KBM-7 (cell line): Measurements from ENCODE around the gene LDLRAD4.
"Not testable (repeated sequence)": the region's sequence is repeated elsewhere in the genome, so short reads cannot be mapped to it uniquely, and the experiment has no call there.

Experiments
- DNase-seq: peaks from one replicate; pipeline ENCODE4 v3.0.0-alpha.2; 2015
- in situ Hi-C: fragments of 300-500 bp; cut with MboI; formaldehyde crosslinking; loops from 2 replicates; pipeline ENCODE4 v1.14.3; 2020; ENCODE audit warnings: low sequenced_read_pairs, low pct_unique_long_range_greater_than_20kb, mixed read lengths

LDLRAD4 gene

DNA sequence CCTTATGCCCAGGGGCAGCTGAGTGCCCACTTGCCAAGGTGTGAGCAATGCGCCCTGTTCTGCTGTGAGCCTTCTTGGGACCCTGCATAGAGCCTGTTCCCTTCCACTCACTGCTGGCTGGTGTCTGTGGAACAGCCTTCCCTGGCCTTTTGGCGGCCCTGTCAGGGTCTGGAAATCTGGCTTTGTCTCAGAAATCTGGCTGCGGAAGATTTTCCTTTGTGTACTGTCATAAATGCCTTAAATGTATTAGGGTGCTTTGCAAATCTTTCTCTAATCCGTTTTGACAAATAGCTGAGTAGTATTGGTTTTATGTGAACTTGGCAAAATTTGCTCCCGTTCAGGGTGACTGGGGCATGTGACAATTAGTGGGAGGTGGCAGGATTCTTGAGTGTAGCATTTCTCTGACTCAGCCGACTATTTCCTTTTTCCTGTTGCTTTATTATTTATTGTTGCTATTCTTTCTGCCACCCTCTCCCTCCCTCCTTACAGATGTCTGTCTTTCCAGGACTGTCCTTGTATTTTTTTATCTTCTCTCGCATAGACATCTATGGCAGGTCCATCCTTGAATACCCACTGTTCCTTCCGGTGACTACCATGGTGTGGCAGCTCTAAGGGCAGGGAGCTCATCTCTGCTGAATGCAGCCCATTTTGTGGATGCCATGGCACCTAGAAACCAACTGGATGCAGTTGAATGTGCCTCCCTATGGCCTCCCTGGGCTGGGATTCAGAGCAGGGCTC lies 41.8 kb downstream of the LDLRAD4 start:
- DNase-seq, result no peak
- in situ Hi-C loops, result no loop called here

DNA sequence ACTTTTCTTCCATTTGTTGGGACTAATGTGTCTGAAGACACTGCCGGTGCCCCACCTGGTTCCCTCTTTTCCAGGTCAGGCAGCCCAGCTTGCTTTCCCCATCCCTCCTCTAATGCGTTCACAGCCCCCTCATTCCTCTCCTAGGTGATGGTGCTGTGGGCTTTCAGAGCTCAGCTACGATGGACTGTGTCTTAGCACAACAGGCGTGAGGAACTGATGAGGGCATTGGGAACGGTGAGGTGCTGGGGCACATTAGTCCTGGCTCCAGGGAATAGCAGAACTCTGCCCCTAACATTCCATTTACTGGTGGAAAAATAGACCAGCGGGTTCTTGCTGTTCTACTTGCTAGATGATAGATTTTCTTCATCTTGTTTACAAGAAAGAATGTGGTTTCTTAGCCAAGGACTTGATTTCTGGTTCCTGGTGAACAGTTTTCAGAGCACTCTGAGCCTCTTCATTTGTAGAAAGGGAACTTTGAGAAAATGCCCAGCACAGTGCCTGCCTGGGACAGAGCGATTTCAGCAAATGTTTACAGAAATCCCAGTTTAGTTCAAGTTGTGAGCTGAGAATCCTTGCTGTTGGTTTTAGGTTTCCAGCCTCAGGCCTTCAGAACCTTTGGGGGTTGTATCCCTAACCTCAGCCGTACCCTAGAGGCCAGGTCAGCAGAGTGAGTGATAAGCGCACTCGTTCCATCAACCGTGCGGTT lies 42.5 kb downstream of the LDLRAD4 start:
- no peak for DNase-seq
- in situ Hi-C loops, result no loop called here

DNA sequence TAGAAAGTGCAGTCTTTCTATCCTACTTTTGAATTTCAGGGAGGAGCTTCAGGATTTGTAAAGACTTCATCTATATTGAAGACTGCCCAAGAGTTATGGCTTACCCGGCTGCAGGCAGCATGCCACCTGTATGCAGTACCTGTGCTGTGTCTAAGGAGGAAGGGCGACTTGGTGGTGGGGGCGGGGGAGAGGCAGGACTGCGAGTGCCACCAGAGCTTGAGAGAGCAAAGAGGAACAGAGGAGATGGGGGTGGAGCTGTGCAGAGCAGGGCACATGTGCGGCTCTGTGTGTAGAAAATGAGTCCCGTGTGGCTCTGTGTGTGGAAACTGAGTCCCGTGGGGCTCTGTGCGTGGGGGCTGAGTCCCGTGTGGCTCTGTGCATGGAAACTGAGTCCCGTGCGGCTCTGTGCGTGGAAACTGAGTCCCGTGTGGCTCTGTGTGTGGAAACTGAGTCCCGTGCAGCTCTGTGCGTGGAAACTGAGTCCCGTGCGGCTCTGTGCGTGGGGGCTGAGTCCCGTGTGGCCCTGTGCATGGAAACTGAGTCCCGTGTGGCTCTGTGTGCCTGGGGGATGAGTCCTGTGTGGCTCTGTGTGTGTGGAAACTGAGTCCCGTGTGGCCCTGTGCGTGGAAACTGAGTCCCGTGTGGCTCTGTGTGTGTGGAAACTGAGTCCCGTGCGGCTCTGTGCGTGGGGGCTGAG lies 43.2 kb downstream of the LDLRAD4 start:
- in situ Hi-C loops, result no loop called here
- no peak for DNase-seq

DNA sequence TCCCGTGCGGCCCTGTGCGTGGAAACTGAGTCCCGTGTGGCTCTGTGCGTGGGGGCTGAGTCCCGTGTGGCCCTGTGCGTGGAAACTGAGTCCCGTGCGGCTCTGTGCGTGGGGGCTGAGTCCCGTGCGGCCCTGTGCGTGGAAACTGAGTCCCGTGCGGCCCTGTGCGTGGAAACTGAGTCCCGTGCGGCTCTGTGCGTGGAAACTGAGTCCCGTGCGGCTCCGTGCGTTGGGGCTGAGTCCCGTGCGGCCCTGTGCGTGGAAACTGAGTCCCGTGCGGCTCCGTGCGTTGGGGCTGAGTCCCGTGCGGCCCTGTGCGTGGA lies 43.8 kb downstream of the LDLRAD4 start:
- in situ Hi-C loops, DNase-seq: not testable (repeated sequence)

DNA sequence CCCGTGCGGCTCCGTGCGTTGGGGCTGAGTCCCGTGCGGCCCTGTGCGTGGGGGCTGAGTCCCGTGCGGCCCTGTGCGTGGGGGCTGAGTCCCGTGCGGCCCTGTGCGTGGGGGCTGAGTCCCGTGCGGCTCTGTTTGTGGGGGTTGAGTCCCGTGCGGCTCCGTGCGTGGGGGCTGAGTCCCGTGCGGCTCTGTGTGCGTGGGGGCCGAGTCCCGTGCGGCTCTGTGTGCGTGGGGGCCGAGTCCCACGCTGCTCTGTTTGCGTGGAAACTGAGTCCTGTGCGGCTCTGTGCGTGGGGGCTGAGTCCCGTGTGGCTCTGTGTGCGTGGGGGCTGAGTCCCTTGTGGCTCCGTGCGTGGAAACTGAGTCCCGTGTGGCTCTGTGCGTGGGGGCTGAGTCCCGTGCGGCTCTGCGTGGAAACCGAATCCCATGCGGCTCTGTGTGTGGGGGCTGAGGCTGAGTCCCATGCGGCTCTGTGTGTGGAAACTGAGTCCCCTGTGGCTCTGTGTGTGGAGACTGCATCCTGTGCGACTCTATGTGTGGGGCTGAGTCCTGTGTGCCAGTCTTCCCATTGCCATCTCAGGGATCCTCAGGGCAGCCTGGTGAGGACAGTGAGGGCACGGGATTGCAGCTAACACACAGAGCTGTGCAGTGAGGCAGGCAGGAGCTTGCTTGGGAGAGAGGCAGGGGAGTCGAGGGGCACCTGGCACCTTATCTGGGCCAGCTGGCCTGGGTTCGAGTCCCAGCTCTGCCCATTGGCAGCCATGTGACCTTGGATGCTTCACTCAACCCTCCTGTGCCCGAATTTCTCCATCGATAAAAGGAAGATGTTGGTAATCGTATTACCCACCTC lies 44.5 kb downstream of the LDLRAD4 start:
- in situ Hi-C loops, result no loop called here
- DNase-seq, result no peak

DNA sequence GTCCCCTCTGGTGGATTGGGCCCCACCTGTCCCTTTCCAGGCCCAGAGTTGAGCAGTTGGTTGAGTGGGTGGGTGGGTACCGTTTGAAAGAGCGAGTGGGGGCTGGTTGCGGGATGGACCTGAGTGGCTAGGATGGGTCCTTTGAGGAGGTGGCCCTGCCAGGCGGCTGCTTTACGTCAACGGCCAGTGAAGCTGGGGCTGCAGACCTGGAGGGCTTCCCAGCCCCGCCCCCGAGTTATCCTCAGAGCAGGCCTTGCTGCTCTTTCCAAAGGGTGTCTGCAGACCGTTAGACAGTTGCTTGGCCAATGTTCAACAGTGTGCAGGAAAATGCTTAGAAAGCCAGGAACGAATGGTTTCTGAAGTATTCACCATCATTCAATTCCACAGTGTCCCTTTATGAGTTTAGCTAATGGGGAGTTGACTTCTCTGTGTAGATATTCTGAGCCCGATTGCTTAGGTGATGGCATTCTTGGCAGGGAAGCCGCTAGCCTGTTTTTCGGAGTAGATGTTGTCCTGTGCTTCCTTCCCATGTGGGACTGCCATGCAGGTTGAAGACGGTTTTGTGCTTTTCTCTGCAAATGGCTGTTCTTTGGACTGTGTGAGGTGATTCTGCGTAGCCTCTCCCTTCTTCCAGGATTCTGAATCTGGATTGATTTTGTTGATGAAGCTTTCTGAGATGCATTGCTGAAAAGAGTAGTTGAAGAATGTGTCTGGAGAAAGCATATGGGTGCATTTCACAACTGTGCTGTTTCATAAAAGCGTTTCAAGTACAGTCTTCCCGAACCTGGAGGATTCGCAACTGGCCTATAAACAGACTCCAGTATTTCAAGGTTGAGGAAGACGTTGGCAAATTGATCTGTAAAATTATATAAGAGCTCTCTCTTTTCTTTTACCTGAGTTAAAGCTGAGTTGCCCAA lies 45.8 kb downstream of the LDLRAD4 start:
- in situ Hi-C loops, result no loop called here
- no peak for DNase-seq

DNA sequence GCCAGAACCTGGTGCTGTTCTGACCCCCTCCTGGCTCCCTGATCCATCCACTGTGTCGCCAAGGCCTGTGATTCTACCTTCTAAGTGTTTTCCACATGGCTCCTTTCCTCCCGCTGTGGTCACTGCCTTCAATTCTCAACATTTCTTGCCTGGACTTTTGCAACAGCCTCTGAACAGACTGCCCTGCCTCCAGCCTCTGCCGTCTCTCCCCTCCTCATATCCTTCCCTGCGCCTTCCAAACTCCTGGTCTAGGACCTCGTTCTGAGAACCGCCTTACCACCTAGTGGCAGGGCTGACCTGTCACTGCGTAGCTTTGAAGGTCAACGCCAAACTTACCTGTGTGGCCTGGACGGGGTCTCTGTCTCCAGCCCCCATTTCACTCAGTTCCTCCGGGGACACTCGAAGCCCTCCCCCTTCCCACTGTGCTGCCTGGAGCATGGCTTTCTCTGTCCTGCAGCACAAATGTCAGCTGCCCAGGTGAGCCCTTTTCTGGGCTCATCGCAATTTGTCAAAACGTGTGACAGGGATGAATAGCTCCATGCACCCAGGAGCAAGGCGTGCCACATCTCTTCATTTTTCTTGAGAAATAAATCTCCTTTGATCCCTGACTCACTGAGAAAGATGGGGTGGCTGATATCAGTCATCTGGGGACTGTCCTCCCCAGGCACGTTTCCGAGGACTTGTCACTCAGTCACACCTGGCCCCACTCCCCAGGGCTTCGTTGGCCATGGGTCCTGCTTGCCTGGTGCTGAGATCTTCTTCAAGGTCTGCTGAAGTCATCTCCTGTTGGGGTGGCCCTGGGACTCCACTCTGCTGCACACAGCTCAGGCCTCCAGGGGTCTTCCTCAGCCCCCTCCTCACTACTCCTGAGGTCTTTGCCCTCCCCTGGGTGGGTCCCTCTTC lies 46.7 kb downstream of the LDLRAD4 start:
- in situ Hi-C loops, result no loop called here
- DNase-seq, result no peak

DNA sequence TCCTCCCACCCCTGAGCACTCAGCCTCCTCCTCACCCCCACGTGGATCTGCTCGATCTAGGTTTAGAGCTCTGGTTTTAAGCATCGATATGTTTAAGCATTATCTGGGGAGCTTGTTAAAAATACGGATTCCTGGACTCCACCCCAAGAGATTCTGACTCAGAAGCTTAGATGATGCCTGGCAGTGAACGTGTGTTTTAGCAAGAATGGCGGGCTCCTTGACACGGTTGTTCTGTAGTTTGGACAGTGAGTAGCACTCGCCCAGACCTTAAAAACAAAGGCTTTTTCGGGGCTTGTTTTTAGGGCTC lies 47.3 kb downstream of the LDLRAD4 start:
- no peak for DNase-seq
- in situ Hi-C loops, result no loop called here

DNA sequence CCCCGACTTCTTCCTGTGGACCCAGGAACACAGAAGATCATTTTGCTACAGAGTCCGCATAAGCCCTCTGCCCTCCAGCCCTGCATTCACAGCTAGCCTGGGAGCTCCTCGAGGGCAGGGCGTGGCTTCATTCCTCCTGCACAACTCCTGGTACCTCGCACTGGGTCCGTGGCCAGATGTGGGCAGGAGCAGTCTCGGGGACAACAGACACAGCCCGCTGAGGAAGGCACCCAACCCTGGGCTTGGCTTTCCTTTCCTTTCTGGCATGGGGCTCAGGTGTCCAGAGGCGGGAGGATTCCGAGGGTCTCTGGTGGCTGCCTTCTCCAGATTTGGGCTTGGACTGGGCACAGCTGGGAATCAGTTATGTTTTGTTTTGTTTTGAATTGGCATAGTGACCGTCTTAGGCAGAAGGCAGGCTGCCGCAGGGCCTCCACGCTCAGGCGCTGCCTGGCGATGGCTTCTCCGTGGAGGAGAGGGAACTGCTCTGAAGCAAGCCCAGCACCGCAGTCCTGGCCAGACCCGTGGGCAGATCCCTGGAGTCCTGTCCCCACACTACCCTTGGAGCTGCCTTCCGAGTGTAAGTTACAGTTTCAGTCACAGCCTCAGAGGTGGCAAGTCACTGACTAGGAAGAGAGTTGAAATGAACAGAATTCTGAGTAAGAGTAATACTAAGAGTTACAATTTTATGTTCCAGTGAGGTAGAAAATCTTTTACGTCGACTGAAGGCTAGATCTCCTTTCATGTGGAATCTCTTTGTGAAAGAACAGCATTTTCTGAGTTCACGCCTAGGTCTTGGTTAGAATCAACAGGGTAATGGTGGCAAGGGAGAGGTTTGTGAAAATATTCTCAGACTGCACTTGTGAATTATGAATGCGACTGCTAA lies 47.9 kb downstream of the LDLRAD4 start:
- no peak for DNase-seq
- in situ Hi-C loops, result no loop called here

DNA sequence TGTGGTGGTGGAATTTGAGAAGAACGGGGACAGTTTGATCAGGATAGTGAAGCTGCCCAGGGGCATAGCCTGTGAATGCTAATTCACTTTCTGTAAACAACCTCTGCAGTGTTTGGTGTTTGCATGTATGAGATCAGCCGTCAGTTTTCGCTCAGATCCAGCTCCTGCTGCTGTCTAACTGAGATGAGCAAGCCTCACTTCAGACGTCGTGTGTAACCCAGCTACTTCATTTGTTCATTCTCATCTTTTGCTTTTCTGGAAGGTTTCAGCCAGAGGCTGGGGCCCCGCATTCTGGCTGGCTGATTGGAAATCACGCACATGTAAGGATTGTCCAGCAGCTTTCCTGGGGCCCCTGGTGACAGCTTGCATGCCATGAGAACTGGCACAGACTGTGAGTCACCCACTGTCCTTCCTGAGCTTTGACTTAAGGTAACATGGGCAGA lies 48.9 kb downstream of the LDLRAD4 start:
- DNase-seq, result no peak
- in situ Hi-C loops, result no loop called here

DNA sequence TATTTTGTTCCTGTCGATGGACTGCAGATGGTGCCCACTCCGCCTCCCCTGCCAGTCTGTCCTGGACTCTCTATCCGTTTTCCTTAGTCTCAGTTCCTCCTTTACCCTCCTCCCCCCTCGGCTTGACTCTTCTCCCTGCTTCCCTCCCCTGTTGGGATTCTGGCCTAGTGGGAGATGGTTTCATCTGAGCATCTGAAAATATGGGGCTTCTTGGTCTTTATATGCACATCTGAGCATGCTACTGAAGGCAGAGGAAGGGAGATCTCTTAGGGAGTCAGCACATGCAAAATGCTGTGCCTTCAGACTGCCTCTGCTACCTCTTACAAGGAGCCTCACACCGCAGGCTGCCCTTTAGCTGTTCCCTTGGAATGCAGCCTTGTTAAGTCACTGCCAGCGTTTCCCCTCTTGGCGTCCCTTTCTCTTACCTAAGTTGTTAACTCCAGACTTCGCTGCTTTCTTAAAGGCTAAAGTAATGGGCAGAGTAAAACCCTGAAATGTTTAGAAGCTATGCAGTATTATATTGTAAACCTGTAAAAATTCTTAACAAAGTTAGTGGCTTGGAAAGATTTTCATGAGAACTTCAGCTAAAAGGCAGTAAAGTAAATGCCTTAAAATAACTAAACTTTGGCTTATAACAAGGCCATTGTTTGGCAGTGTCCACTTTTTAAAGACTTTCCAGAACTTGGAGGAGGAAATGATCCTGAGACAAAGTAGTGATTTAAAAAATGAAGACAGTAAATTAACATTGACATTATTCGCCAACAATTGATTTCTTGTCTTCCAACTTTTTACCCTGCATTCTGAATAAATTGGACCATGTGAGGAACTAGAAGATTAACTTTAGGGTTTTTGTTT lies 49.8 kb downstream of the LDLRAD4 start:
- in situ Hi-C loops, result no loop called here
- no peak for DNase-seq

DNA sequence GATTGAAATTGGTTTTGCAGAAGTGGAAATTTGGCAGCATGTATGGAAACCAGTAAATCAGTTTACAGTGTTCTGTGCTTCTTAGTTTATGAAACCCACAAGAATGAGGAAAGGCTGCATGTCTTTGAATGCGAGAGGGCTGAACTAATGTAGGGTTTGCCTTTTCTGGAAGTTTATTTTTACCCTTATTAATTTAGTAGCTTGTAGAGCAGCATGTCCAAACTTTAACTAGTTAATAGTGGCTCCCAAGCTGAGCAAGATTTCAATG lies 50.4 kb downstream of the LDLRAD4 start:
- in situ Hi-C loops, result no loop called here
- peak; percentile 14 for DNase-seq

DNA sequence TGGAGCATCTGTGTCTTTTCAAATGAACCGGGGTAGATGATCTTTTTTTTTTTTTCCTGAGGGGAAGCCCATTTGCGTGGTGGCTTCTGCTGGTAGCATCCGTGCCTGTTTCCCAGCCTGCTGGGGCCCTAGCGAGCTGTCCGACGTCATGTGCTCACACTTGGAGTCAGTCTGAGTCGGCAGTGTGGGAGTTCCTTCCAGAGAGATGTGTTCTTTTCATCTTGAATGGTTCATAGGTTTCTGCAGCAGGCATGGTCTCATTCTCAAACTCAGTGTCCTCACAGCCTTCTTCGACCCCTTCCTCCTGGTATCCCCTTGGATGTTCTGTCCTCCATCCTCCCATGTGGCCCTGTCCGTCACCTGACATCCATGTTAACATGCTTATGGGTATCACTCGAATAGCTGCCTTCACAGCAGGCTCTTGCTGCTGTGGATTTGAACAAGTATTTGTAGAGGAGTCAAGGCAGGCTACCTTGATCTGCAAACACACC lies 51.0 kb downstream of the LDLRAD4 start:
- no peak for DNase-seq
- in situ Hi-C loops, result no loop called here

DNA sequence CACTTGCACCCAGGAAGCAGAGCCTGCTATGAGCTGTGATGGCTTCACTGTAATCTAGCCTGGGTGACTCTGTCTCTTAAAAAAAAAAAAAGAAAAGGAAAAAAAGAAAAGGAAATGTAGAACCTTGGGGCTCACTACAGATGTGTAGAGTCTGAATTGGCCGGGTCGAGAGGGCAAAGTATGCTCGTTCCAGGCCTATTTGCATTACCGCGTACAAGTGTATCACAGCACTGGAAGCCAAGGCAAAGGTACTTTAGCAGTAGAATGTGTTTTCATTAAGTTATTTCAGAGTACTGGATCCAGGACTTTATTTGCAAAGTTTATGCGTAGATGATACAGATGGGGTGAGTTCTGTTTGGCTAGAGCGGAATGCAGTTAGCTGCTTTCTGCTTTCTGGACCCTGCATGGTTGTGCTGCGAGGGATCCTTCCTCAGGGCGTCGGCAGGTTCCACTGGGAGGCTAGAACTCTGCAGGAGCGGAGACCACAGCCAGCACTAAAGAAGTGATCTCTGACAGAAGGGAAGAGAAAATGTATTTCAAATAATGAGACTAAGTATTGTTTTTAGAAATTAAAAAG lies 51.8 kb downstream of the LDLRAD4 start:
- DNase-seq, result no peak
- in situ Hi-C loops, result no loop called here

DNA sequence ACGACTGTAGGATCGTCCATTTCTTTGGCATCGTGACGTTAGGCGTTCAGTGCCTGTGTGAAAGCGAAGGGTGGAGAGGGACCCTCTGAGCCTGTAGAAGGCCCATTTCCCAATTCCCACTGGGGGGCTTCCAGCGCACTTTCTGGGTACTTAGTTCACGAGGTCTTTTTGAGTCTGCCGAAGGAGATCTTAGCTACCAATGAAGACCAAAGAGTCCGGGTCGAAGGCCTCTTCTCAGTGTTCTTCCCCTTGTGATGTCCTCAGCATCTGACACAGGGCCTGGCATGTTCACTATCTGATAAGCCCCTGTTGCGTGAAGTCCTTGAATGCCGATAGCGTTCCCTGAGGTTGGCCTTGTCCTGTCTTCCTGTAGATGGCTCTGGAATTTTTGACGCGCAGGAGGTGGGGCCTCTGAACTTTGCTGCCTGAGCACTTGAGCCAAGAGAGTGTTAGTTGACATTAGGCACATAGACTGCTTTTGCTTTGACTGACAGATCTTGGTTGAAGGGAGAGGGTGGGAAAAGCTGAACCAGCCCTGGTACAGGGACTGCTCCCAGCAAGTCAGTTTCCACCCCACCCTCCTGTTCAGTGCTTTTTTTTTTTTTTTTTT lies 52.8 kb downstream of the LDLRAD4 start:
- in situ Hi-C loops, result no loop called here
- DNase-seq, result no peak
